Panc1 (cell line): ENCODE measurements around the gene MTA2. TPM values are rescaled to one million over a fixed set of nuclear protein-coding genes. Genes with fewer than 3 reads are reported as not detected.
A peak's percentile ranks its signal among the peaks of the same experiment; 100 is the strongest.

Experiments used
- ATAC-seq: fragments of 200-7000 bp; cut with Tn5 transposase; 2 replicates; pipeline ENCODE4 v1.9.1; 2020; ENCODE audit warnings: mild to moderate bottlenecking, moderate library complexity
- BruUV-seq: library from RNA; stranded (reverse); fragments of 400-500 nt; replicated peaks from 2 replicates; lab custom pipeline; 2021; lab: Mats Ljungman, UMichigan
- CTCF ChIA-PET: fragments of 300-600 bp; sonication (Branson Sonifier 250); formaldehyde crosslinking; loops from one replicate; lab custom pipeline; 2022; ENCODE audit warnings: antibody characterized with exemption; lab: Charles Lee
- POLR2A ChIA-PET: fragments of 300-600 bp; sonication (Branson Sonifier 250); formaldehyde crosslinking; loops from one replicate; lab custom pipeline; 2022; ENCODE audit warnings: antibody characterized with exemption; lab: Charles Lee
- DNase-seq: peaks from one replicate; pipeline ENCODE4 v3.0.0-alpha.2; 2010; ENCODE audit warnings: low read depth, low spot score
- H3K27ac ChIP-seq: 2 replicates; pipeline ENCODE4 v1.5.1; 2011; ENCODE audit warnings: mild to moderate bottlenecking, low read length, inconsistent platforms
- H3K27me3 ChIP-seq: fragments of 200-500 bp; sonication (Bioruptor generic); 2 replicates; pipeline ENCODE4 v1.6.0; 2014; ENCODE audit warnings: low read length, inconsistent platforms; ENCODE audit not compliant: control insufficient read depth, insufficient read depth
- H3K36me3 ChIP-seq: fragments of 200-500 bp; sonication (Bioruptor generic); 2 replicates; pipeline ENCODE4 v1.5.1; 2014; ENCODE audit warnings: inconsistent platforms, mild to moderate bottlenecking, low read length, moderate library complexity; ENCODE audit not compliant: control insufficient read depth, insufficient read depth
- H3K4me1 ChIP-seq: 2 replicates; pipeline ENCODE4 v1.5.1; 2011; ENCODE audit warnings: inconsistent platforms, mild to moderate bottlenecking, low read length, moderate library complexity; ENCODE audit not compliant: control insufficient read depth, insufficient read depth
- H3K4me3 ChIP-seq, 2 experiments: 2 replicates each; pipeline ENCODE4 v1.5.1; 2011 to 2012; ENCODE audit warnings: low read depth in 2 of 2, low read length in 2 of 2, mild to moderate bottlenecking in 2 of 2, inconsistent platforms in 1 of 2, moderate library complexity in 1 of 2
- H3K9me3 ChIP-seq: fragments of 200-500 bp; sonication (Bioruptor generic); 2 replicates; pipeline ENCODE4 v1.5.1; 2014; ENCODE audit warnings: low read depth, mild to moderate bottlenecking, inconsistent platforms, low read length, moderate library complexity; ENCODE audit not compliant: control insufficient read depth, insufficient read depth
- CTCF ChIP-seq: fragments of 450-650 bp; IDR thresholded peaks from 2 replicates; pipeline ENCODE4 v1.5.1; 2017; ENCODE audit warnings: mild to moderate bottlenecking
- POLR2AphosphoS5 ChIP-seq: IDR thresholded peaks from 2 replicates; pipeline ENCODE4 v1.6.1; 2012; ENCODE audit warnings: mild to moderate bottlenecking, low read depth, low read length, moderate library complexity
- REST ChIP-seq, 2 experiments: IDR thresholded peaks; 2 replicates each; pipeline ENCODE4 v1.6.1; 2011 to 2012; ENCODE audit warnings: low read depth in 2 of 2, control low read depth in 1 of 2, low read length in 1 of 2, mild to moderate bottlenecking in 1 of 2, moderate library complexity in 1 of 2; ENCODE audit not compliant: insufficient read depth in 1 of 2
- SIN3A ChIP-seq: IDR thresholded peaks from 2 replicates; pipeline ENCODE4 v1.6.1; 2012; ENCODE audit warnings: low read depth, mild to moderate bottlenecking, low read length, moderate library complexity, borderline replicate concordance; ENCODE audit not compliant: insufficient read depth
- TCF7L2 ChIP-seq: IDR thresholded peaks from 2 replicates; pipeline ENCODE4 v1.6.1; 2011; ENCODE audit warnings: mild to moderate bottlenecking, low read depth, low read length, inconsistent platforms
- in situ Hi-C: cut with HindIII; loops from 2 replicates; pipeline ENCODE4 v1.10.0; 2016; ENCODE audit warnings: low sequenced_read_pairs, low pct_unique_long_range_greater_than_20kb
- intact Hi-C: fragments of 100-400 bp; cut with micrococcal nuclease; formaldehyde crosslinking; loops from one replicate; pipeline ENCODE4 v1.10.0; 2022; ENCODE audit not compliant: unreplicated experiment
- total RNA-seq: library from RNA; stranded (reverse); gene quantifications from one replicate; pipeline ENCODE4 v1.2.1, GENCODE V29; 2021; ENCODE audit not compliant: unreplicated experiment

MTA2 gene
- total RNA-seq, 1 experiment from 2014 or later, result 163 TPM

- peak overlapping the region; percentile 41 for H3K27ac ChIP-seq
- intact Hi-C loops, result no loop called here
- in situ Hi-C loops, result no loop called here
- peaks cover 27% of the 10 kb centered on the region for H3K36me3 ChIP-seq
- no peak overlapping the region for H3K4me3 ChIP-seq
- DNase-seq (no peak), ATAC-seq (no peak)
- H3K4me1 ChIP-seq, result peaks cover 50% of the 10 kb centered on the region
- TF ChIP-seq POLR2AphosphoS5, result no peak
- TF ChIP-seq TCF7L2, result no peak
- TF ChIP-seq CTCF, result no peak
- POLR2A ChIA-PET, result interaction anchor here (0.6 kb wide), 1 partner anchor 56 kb away, joined by 3 read pairs; the partner anchor contains the start of gene B3GAT3
- TSS peak; percentile 32 for BruUV-seq
- H3K9me3 ChIP-seq, result no peaks in the 10 kb centered on the region
- CTCF ChIA-PET, result no interaction called here
- no peaks in the 10 kb centered on the region for H3K27me3 ChIP-seq
These were observed 35.4 kb downstream of the MTA2 start for GRCh38 chr11:62566247-62566646.

GRCh38 chr11:62565100-62565802 is 36.4 kb downstream of the MTA2 start:
- TF ChIP-seq SIN3A (no peak), REST (IDR thresholded peaks at IDR 0.05; ENCODE audit: insufficient read depth in 1 of 2, low read depth in 2 of 2, low read length in 1 of 2) (no peak), CTCF (no peak), POLR2AphosphoS5 (no peak), TCF7L2 (no peak)
- POLR2A ChIA-PET, result interaction anchor here (0.7 kb wide), 1 partner anchor 23 kb away, joined by 3 read pairs; no protein-coding TSS in a partner anchor
- CTCF ChIA-PET, result interaction anchor here (0.6 kb wide), 1 partner anchor 47 kb away, joined by 7 read pairs; no protein-coding TSS in a partner anchor
- Histone ChIP-seq H3K36me3 (peaks cover 23% of the 10 kb centered on the region), H3K4me3 (no peak overlapping the region), H3K4me1 (peaks cover 53% of the 10 kb centered on the region), H3K9me3 (no peaks in the 10 kb centered on the region), H3K27ac (peak overlapping the region; percentile 41), H3K27me3 (no peaks in the 10 kb centered on the region)
- ATAC-seq, result no peak
- in situ Hi-C loops (no loop called here), intact Hi-C loops (no loop called here)
- DNase-seq, result no peak
- BruUV-seq, result no TSS peak
